GM18498 (cell line): Measurements from ENCODE around the gene RAB4A.
"Not testable (repeated sequence)": the region's sequence is repeated elsewhere in the genome, so short reads cannot be mapped to it uniquely, and the experiment has no call there.

ENCODE experiments used
- ATAC-seq: cut with Tn5 transposase; IDR thresholded peaks from one replicate; pipeline ENCODE4 v1.9.1; 2021; ENCODE audit warnings: mild to moderate bottlenecking, moderate library complexity; ENCODE audit not compliant: unreplicated experiment

Gene RAB4A

DNA sequence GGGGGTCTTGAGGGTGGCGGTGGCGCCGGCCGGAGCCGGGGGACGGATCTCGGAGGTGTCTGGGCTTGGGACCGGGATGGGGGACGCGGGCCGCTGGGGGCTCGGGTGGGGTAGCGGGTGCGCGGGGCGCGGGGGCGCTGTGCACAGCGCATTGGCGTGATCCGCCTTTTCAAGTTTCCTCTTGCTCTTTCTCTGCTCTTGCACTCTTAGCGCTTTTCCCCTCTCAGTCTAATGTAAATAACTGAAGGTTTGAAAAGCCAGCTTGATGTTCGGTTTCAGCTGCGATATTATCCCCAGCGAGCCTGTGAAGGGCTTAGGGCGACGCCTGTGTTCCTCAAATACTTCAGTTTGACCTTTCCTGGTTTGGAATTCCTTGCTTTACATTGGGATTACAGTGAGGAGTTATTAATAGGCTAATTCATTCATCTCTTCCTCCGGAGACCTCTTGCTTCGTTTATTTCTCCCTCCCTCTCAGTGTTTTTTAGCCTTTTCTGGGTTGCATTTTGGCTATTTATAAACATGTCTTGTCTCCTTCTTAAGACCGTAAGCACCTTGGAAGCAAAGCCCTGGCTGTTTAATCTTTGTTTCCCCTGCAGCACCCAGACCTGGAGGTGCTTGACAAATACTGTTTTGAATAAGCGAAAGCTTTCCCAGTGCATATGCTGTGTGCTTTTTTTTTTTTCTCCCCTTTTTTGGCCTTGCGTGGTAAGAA lies 693 bp downstream of the RAB4A start:
- peak; percentile 60 for ATAC-seq

DNA sequence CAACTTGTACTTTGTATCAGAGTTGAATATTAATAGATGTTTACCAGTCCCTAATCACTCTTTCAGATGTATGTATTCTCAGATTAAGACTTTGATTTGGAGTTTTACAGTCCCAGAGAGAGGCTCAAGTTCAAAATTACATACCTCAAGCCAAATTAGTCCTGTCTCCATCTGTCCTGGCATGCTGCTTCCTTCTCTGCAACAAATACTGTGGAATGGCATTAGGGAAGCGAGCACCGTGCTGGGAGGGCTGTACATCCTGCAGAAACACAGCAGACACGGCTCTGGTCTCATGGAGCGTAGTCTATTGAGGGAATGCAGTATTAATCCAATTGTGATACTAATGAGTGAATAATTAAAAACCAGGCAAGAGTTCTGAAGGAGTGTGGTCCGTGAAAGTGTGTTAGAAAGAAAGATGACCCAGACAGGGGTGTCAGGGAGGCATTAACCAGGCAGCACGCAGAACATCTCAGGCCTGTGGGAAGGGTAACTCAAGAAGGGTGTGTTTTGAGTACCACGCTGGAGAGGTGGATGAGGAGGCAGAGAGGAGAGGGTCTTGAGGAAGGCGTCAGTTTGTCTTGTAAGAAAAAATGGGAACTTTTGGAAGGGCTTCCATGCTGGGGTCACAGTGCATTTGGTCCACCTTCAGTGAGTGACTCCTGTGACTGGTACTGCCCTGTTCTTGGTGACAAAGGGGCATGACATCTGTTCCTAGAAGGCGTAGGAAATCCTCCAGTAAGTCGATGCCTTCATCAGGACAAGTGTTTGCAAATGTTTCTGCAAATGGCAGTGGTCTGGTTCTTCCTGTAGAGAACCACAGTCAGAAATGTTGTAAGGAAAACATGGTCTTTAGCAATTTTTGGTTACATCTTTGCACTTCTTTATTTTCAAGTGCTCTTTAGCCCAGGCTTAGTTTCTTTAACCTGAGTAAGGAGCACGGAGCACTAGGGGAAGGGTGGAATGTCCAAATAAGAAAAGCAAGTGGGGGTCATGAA lies 1.6 kb downstream of the RAB4A start:
- no peak for ATAC-seq

DNA sequence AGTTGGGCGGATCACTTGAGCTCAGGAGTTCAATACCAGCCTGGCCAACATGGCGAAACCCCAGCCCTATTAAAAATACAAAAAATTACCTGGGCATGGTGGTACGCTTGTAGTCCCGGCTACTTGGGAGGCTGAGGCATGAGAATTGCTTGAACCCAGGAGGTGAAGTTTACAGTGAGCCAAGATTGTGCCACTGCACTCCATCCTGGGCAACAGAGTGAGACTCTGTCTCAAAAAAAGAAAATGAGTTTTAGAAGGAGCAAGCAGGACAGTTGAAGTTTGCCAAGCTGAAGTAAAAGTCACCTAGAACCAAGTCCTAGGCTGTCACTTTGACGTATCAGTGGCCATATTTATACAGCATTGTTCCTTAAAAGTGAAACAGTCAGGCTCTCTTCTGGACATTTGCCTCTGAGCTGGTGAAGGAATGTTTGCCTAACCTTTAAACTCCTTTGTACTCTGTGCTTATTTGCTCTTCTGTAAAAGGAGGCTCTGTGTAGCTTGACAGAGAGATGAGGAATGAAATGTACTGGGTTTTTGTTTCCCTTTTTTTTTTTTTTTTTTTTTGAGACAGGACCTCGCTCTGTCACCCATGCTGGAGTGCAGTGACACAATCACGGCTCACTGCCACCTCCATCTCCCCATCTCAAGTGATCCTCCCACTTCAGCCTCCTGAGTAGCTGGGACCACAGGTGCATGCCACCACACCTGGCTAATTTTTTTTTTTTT lies 2.8 kb downstream of the RAB4A start:
- no peak for ATAC-seq

DNA sequence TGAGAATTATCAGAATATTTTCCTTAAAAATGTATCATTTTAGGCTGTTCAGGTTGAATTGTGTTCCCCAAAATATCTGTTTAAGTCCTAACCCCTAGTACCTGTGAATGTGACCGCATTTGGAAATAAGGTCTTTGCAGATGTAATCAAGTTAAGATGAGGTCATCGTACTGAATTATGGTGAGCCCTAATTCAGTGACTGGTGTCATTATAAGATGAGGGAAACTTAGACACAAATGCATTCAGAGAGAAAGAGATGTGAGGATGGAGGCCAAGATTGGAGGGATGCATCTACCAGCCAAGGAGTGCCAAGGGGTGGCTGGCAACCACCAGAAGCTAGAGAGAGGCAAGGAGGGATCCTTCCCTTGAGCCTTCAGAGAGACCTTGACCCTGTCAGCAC lies 4.1 kb downstream of the RAB4A start:
- no peak for ATAC-seq

DNA sequence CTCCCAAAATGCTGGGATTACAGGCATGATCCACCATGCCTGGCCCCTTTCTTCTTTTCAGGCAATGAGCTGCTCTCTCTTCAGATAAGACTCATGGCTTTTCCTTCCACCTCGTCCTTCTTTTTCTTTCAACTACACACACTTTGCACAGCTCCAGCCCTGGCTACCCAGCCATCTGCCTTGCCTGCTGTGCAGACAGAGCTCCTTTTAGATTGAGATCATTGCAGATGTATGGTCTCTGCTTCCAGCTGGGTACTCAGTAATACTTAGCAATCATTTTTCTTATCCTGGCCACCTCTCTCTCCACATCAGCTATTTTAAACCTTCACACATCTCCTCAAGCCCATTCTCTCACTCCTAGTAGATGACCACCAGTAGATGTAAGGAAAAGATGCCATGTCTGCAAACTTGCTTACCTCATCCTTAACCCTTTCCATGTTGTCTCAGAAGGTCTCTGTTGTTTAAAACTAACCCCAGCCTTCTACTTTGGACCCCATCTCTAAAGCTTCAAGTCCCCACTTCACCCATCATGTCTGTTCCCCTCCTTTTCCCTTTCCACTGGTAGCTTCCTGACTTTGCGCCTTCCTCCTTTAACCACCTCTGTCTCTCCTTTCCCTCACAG lies 7.3 kb downstream of the RAB4A start:
- ATAC-seq: no peak

DNA sequence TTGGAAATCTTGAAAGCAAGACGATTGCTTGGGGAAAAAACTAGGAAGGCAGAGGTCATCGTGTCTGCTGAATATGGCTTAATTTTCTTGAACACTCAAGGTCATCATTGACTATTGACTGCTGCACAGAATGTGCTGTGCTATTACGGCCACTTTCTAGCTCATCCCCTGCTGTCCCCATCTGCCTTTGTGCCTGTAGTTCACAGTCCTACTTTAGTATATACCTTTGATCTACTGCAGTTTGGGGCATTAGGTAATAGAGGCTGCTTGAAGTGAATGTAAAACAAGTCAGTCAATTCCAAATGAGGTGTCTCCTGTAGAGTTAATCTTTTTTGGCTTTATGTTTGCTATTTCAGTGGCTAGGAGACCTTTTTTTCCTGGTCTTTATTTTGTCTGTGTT lies 8.3 kb downstream of the RAB4A start:
- no peak for ATAC-seq

DNA sequence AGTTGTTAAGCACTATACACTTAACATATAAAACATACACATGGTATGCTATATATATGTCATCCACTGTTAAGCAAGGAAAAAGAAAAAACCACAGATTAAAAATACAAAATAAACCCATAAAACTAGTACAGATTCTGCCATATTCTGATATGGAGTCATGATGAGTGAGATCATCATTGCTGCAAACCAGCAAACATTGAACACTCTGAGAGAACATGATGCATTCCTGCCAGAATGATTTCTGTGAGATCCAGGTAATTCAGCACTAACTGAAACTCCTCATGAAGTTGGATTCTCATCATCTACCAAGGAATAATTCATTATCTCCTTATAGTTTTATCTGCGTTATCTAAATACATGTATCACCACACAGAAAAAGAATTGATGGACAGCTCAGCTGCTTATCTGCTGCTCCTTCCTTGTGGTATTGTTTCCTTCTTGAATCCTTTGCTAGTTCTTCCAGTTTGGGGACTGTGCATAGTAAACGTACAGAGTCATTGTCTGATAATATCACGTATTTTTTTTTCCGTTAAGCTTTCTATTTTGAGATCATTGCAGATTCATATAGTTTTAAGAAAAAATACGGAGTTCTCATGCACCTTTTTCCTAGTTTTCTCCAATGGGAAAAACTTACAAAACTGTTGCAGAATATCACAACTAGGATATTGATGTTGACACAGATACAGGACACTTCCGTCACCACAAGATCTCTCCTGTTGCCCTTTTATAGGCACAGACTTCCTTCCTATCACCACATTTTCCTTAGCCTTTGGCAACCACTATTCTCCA lies 9.3 kb downstream of the RAB4A start:
- ATAC-seq: no peak

DNA sequence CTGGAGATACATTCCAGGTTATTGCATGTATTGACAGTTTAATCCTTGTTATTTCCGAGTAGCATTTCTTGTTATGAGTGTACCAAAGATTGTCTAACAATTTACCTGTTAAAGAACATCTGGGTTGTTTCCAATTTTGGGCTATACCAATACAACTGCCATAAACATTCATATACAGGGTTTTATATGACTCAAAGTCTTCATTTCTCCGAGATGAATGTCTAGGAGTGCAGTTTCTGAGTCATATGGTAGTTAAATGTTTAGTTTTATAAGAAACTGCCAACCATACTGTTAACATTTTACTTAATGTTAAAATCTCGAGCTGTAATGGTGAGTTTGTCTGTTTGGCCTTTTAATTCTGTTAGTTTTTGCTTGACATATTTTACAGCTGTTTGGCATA lies 10.0 kb downstream of the RAB4A start:
- ATAC-seq: no peak

DNA sequence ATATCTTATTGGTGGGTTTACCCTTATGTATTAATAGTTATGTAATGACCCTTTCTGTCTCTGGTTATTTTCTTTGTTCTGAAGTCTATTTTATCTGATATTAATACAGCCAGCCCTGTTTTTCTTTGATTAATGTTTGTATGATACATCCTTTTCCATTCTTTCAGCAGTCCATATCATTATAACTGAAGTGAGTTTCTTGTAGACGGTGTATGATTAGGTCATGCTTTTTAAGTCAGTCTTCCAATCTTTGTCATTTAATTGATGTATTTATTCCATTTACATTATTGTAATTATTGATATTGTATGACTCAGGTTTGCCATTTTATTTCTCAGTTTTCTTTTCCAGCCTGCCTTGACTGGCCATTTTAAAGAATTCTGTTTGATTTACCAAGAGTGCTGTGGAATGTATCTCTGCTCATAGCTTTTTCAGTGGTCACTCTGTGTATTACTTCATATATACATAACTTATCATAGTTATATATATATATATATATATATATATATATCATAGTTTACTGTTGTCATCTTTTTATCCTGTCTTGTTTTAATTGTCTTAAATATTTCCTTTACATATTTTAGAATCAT lies 10.5 kb downstream of the RAB4A start:
- no peak for ATAC-seq

DNA sequence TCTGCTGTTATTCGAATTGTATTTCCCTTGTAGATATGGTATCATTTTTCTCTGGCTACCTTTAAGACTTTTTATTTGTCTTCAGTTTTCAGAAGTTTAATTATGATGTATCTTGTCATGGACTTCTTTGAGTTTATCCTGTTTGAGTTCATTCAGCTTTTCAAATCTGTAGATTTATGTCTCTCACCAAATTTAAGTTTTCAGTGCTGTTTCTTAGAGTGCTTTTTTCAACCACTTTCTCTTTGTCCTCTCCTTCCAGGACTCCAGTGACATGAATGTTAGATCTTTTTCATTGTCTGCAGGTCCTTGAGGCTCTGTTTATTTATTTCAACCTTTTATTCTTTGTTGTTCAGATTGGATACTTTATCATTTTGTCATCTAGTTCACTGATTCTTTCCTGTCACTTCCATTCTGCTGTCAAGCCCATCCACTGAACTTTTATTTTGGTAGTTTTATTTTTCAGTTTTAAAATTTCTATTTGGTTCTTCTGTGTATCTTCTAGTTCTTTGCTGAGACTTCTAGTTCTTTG lies 11.4 kb downstream of the RAB4A start:
- ATAC-seq: no peak

DNA sequence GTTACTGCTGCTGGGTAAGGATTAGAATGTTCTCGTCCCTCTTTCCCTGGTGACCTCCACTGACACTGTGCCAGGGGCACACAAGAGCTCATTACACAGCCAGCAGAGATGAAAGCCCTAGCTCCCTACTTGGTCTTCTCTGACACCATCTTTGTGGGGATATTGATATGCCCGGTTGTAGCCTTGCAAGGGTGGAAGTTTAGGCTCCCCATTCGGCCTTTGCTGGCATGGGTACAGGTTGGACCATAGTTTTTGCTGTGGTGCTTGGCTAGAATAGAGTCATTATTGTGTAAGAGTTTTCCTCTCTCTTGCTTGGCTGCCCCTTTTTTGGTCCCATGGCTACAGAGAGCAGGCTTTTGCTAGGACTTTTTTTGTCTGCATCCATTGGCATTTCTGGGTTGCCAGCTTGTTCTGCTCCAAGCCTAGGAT lies 12.3 kb downstream of the RAB4A start:
- no peak for ATAC-seq

DNA sequence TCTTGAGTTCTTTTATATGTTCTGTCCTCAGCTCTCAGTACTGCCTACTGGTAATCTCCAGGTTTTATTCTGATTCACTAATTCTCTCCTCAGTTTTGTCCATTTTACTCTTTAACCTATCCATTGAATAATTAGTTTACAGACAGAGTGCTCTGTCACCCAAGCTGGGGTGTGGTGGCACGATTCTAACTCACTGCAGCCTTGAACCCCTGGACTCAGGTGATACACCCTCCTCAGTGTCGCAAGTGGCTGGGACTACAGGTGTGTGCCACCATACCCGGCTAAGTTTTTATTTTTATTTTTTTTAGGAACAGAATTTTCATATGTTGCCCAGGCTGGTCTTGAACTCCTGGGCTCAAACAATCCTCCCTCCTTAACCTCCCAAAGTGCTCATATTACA lies 14.0 kb downstream of the RAB4A start:
- no peak for ATAC-seq

DNA sequence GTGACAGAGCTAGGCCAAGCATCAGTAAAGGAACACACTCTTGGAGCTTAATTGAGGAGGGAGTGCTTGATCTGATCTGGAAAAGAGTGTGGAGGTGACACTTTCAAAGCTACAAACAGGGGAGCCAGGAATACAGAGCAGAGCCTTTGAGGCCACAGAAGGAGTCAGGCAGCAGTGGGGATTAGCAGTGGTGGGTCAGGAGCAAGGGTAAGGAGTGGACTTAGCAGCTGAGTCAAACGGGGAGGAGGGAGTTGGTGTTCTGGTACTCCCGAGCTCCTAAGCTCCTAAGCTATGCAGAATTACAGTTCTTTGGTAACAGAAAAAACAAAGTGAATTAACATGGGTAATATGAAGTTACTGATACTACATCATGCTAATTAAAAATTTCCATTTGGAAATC lies 14.5 kb downstream of the RAB4A start:
- no peak for ATAC-seq

DNA sequence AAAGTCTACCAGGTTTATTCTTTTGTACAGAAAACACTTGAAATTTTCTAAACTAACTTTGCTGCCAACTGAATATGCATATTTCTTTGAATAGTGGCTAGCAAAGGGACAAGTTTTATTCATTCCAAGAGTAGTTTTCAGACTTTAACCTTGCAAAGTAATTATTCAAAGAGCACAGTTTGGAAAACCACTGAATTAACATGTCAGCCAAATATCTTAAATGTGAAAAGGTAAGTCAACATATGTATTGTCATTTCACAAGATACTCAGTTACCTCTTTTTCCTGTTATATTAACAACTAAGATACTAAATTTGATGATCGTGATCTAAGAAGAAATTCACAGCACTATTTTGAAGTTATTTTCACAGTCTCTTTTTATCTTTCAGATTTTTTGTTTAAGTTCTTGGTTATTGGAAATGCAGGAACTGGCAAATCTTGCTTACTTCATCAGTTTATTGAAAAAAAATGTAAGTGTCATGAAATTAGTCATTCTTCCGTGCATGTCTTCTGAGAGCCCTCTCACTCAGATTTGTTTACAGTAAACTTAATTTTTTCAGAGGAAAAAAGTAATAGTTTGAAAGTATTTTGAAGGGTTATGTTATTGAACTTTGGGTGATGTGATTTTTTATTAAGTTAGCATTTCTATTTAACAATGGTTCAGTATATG lies 15.3 kb downstream of the RAB4A start:
- ATAC-seq: no peak

DNA sequence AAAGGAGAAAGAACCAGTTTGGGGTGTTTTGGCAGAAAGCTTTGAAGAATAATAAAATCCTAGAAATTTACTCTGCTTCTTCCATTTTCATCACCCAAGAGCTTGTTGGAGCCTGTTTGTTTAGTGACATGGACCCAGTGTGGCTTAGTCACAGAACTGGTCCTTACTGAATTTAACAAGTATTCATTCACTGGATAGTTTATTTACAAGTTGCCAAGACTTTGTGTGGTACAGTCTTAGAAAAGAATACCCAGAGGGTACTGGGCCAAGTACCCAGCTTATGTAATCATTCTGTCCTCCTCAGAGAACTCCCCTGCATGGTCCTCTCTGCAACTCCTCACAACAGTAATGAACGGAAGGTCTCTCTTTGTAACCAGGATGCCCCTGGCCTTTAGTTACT lies 16.4 kb downstream of the RAB4A start:
- no peak for ATAC-seq

DNA sequence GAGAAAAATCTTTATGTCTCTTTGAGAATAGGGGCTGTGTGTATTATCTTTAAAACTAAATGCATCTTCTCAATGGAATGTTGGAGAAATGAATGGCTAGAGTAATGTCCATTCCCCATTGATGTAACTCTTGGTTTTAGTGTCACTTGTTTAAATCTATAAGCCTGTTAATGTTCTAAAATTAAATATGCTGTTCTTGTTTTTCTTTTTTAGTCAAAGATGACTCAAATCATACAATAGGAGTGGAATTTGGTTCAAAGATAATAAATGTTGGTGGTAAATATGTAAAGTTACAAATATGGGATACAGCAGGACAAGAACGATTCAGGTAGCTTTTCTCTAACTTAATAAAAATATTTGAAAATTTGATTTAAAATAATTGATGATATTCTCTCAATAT lies 17.6 kb downstream of the RAB4A start:
- ATAC-seq: no peak

DNA sequence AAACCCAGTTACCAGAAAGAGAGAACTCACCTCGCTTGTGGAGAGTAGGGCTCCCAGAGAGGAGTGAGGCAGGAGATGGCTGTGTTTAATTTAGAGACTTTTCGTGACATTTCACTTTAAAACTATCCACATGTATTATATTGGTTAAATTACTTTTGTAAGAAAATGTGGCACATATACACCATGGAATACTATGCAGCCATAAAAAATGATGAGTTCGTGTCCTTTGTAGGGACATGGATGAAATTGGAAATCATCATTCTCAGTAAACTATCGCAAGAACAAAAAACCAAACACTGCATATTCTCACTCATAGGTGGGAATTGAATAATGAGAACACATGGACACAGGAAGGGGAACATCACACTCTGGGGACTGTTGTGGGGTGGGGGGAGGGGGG lies 20.8 kb downstream of the RAB4A start:
- ATAC-seq: not testable (repeated sequence)

DNA sequence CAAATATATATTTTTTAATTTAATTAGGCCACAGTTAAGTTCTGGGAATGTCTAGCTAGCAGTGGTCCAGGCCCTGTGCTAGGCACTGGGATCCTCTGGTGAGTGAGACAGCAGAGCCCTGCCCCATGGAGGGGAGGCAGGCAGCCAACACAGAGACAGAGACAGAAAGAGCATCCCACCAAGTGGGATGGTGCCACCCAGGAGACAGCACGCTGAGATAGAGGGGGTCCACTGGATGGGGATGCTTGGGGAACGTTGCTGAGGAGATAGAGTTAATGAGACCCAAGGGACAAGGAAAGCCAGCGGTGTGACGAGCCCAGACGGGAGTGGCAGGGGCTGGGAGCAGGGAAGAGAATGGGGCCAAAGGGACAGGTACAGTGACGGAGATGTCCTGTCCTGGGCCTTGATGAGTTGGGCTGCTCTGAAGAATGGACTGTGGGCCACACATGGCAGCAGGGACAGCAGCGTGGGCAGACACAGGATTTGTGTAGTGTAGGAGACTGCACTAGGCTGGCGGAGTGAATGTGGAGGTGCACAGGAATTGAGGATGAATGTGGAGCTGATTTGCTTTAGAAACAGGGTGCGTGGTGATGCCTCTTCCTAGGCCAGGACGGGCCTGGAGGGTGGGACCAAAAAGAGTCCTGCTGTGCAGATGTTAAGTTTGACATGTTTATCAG lies 22.8 kb downstream of the RAB4A start:
- ATAC-seq: no peak
